GM20000 (cell line): ENCODE results near the gene DNAJC5.
"Not testable (repeated sequence)": the region's sequence is repeated elsewhere in the genome, so short reads cannot be mapped to it uniquely, and the experiment has no call there.

Experiments used
- DNase-seq: peaks from one replicate; pipeline ENCODE4 v3.0.0; 2012; ENCODE audit warnings: low spot score
- CTCF ChIP-seq: IDR thresholded peaks from 2 replicates; pipeline ENCODE4 v1.5.1; 2012; ENCODE audit warnings: mild to moderate bottlenecking, control low read depth; ENCODE audit errors: extremely low read depth, missing control alignments

Gene DNAJC5

GRCh38 chr20:63973636-63974401 lies 78.9 kb downstream of the DNAJC5 start:
- TF ChIP-seq CTCF = peak; percentile 95
- DNase-seq = peak; percentile 90

GRCh38 chr20:63974402-63975200 lies 79.7 kb downstream of the DNAJC5 start:
- DNase-seq = no peak
- TF ChIP-seq CTCF = no peak

DNA sequence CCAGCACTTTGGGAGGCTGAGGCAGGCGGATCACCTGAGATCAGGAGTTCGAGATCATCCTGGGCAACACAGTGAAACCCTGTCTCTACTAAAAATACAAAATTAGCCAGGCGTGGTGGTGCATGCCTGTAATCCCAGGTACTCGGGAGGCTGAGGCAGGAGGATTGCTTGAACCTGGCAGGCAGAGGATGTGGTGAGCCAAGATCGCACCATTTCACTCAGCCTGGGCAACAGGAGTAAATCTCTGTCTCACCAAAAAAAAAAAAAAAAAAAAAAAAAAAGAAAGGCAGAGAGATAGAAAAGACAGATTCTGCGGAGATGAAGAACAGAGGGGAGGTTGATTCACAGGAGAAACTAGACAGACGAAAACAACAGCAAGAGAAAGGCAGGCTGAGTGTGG lies 81.6 kb downstream of the DNAJC5 start:
- DNase-seq = not testable (repeated sequence)

DNA sequence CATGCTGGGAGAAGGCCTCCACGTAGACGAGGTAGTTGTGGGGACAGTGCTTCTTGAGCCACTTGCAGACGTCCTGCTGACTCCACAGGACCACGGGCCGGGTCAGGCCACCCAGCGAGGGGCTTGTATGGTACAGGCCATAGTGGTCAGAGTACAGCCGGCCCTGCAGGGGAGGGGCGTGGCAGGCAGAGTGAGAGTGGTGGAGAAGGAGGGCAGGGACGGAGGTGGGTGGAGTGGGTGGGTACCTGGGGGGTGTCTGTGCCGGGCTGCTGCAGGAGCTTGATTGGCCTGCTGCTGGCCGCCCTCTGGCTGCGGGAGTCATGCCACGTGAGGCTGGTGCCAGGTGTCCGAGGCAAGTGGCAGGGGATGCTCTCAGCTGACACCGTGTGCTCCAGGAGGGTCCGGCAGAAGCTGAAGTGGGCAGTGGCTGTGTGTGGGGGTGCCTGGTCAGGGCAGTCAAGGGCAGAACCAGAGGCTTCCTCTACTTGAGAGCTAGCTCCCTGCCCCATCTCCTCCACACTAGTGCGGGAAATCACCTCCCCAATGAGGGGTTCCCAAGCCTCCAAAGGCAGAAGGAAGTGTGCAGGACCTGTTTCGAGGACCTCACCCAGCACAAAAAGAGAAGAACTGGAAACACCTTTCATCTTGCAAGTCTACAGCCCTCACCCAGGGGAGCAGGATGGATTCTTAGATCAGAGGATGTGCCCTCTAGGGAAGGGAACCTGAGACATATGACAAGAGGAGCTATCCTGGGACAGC lies 82.2 kb downstream of the DNAJC5 start:
- no peak for DNase-seq
- TF ChIP-seq CTCF = no peak

GRCh38 chr20:63977739-63978276 lies 82.9 kb downstream of the DNAJC5 start:
- TF ChIP-seq CTCF = no peak
- no peak for DNase-seq

DNA sequence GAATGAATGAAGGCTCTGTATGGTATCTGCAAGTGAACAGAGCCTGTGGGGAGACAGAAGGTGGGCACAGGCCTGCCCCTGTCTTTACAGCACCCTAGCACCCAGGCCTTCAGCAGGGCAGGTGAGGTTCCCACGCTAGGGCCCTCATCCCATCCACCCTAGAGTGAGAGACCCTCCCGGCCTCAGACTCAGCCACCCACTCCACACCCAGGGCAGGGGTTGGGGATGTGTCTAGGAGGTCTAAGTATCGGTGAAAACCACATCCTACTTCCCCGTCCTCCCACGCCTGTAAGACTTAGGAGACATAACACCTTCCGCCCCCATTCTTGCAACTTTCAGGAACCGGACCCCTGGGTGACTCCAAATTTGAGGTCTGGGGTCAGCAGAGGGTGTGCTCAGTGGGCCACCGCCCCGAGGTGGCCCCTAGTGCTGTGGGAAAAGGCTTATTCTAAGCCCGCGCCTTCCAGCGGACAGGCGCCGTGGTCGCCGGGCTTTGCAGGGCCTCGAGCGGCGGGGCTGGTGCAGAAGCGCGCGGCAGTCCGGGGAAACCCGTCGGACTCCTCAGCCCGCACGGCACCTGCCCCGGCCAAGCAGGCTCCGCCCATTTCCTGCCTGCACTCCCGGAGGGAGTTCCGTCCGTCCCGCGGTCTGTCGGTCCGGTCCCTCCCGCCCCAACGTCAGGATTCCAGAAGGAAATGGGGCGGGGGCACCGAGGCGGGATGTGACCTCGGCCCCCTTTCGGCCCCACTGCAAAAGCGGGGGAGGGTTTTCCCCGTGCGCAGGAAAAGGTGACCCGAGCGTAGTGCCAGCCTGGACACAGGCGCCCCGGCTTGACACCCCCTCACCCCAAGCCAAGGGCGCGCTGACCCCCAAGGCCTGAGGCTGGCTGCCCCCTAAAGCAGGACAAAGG lies 83.6 kb downstream of the DNAJC5 start:
- no peak for TF ChIP-seq CTCF
- DNase-seq = peak; percentile 86

DNA sequence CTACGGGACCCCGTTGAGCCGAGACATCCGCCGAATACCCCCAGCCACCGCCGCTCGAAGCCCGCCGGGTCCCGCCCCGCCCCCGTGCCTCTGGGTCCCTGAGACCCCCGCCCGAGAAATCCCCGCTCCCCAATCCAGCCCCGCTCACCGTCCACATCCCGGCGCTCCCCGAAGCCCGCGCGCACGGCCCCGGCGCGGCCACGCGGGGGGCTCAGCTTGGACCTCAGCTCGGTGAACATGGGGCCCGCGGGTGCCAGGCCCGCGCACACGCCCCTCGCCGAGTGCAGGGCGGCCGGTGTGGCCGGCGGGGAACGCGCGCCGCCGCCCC lies 84.3 kb downstream of the DNAJC5 start:
- no peak for TF ChIP-seq CTCF
- DNase-seq = no peak
